IMR-90 (cell line): Measurements from ENCODE around the gene FBRSL1. TPM values are rescaled to one million over a fixed set of nuclear protein-coding genes. Genes with fewer than 3 reads are reported as not detected.

ENCODE experiments used
- ATAC-seq: fragments of 200-7000 bp; cut with Tn5 transposase; 2 replicates; pipeline ENCODE4 v1.9.1; 2020; ENCODE audit warnings: low read depth, mild to moderate bottlenecking, moderate library complexity
- BruUV-seq: library from RNA; stranded (reverse); fragments of 400-500 nt; replicated peaks from 2 replicates; lab custom pipeline; 2021; lab: Mats Ljungman, UMichigan
- CTCF ChIA-PET: fragments of 300-600 bp; formaldehyde crosslinking; extraction: SDS; loops from one replicate; lab custom pipeline; 2021; ENCODE audit warnings: antibody characterized with exemption; lab: Yijun Ruan, JAX
- POLR2A ChIA-PET: fragments of 300-600 bp; sonication (Branson Sonifier 250); formaldehyde crosslinking; loops from one replicate; lab custom pipeline; 2022; ENCODE audit warnings: antibody characterized with exemption; ENCODE audit not compliant: unreplicated experiment; lab: Charles Lee
- DNase-seq: peaks from one replicate; pipeline ENCODE4 v3.0.0; 2013
- H2AFZ ChIP-seq: replicated peaks from 2 replicates; pipeline ENCODE3; 2013; ENCODE audit warnings: low read length, mild to moderate bottlenecking; ENCODE audit not compliant: poor library complexity
- H2AK5ac ChIP-seq: 2 replicates; pipeline ENCODE4 v1.6.1; 2013; ENCODE audit warnings: low read depth, low read length, inconsistent platforms
- H2AK9ac ChIP-seq: replicated peaks from 2 replicates; pipeline ENCODE3; 2013; ENCODE audit warnings: mild to moderate bottlenecking, low read depth, low read length, moderate library complexity; ENCODE audit not compliant: poor library complexity
- H2BK120ac ChIP-seq: 2 replicates; pipeline ENCODE4 v1.6.1; 2013; ENCODE audit warnings: low read depth, low read length, inconsistent platforms
- H2BK15ac ChIP-seq: 3 replicates; pipeline ENCODE4 v1.6.1; 2013; ENCODE audit warnings: low read depth, low read length, inconsistent platforms
- H2BK20ac ChIP-seq: 2 replicates; pipeline ENCODE4 v1.6.1; 2013; ENCODE audit warnings: low read depth, mild to moderate bottlenecking, inconsistent platforms, low read length, moderate library complexity
- H2BK5ac ChIP-seq: 2 replicates; pipeline ENCODE4 v1.6.1; 2013; ENCODE audit warnings: mild to moderate bottlenecking, low read depth, low read length, inconsistent platforms; ENCODE audit not compliant: poor library complexity, severe bottlenecking
- H3K14ac ChIP-seq: replicated peaks from 2 replicates; pipeline ENCODE4 v1.6.1; 2013; ENCODE audit warnings: low read depth, low read length, inconsistent platforms
- H3K18ac ChIP-seq: 2 replicates; pipeline ENCODE4 v1.6.1; 2013; ENCODE audit warnings: low read depth, low read length, control low read depth
- H3K23ac ChIP-seq: 2 replicates; pipeline ENCODE4 v1.6.1; 2013; ENCODE audit warnings: low read depth, low read length, inconsistent platforms
- H3K27ac ChIP-seq: 2 replicates; pipeline ENCODE4 v1.5.1; 2013; ENCODE audit warnings: mild to moderate bottlenecking, control low read depth, low read length; ENCODE audit not compliant: insufficient read depth
- H3K27me3 ChIP-seq: 2 replicates; pipeline ENCODE4 v1.6.1; 2013; ENCODE audit warnings: low read length; ENCODE audit not compliant: control insufficient read depth, insufficient read depth
- H3K36me3 ChIP-seq: 2 replicates; pipeline ENCODE4 v1.6.1; 2013; ENCODE audit warnings: low read length, mixed read lengths; ENCODE audit not compliant: control insufficient read depth, insufficient read depth
- H3K4ac ChIP-seq: 2 replicates; pipeline ENCODE4 v1.6.1; 2013; ENCODE audit warnings: low read depth, low read length, inconsistent platforms
- H3K4me1 ChIP-seq: 2 replicates; pipeline ENCODE4 v1.6.1; 2013; ENCODE audit warnings: low read length, mixed read lengths; ENCODE audit not compliant: control insufficient read depth, insufficient read depth
- H3K4me2 ChIP-seq: 2 replicates; pipeline ENCODE4 v1.6.1; 2013; ENCODE audit warnings: low read depth, mild to moderate bottlenecking, control low read depth, low read length, moderate library complexity
- H3K4me3 ChIP-seq: 2 replicates; pipeline ENCODE4 v1.5.1; 2013; ENCODE audit warnings: low read depth, mild to moderate bottlenecking, control low read depth, low read length, moderate library complexity; ENCODE audit not compliant: insufficient read depth
- H3K56ac ChIP-seq: 2 replicates; pipeline ENCODE4 v1.6.1; 2013; ENCODE audit warnings: low read length, inconsistent platforms; ENCODE audit not compliant: insufficient read depth; ENCODE audit errors: extremely low read depth
- H3K79me1 ChIP-seq, 2 experiments: 2 replicates each; pipeline ENCODE4 v1.6.1; 2013; ENCODE audit warnings: low read length in 2 of 2, inconsistent platforms in 1 of 2, low read depth in 1 of 2
- H3K9ac ChIP-seq: 2 replicates; pipeline ENCODE4 v1.6.1; 2013; ENCODE audit warnings: low read depth, low read length, control low read depth
- H3K9me1 ChIP-seq: 2 replicates; pipeline ENCODE4 v1.6.1; 2013; ENCODE audit warnings: low read length, inconsistent platforms; ENCODE audit not compliant: insufficient read depth
- H3K9me3 ChIP-seq: 2 replicates; pipeline ENCODE4 v1.6.1; 2013; ENCODE audit warnings: low read length; ENCODE audit not compliant: control insufficient read depth, insufficient read depth
- H4K20me1 ChIP-seq: 2 replicates; pipeline ENCODE4 v1.6.1; 2013; ENCODE audit warnings: low read length, inconsistent platforms; ENCODE audit not compliant: insufficient read depth
- H4K5ac ChIP-seq: 2 replicates; pipeline ENCODE4 v1.6.1; 2013; ENCODE audit warnings: mild to moderate bottlenecking, low read depth, low read length, control low read depth
- H4K8ac ChIP-seq, 2 experiments: 2 replicates each; pipeline ENCODE4 v1.6.1; 2013; ENCODE audit warnings: low read depth in 2 of 2, low read length in 2 of 2, control low read depth in 1 of 2, inconsistent platforms in 1 of 2
- H4K91ac ChIP-seq: 2 replicates; pipeline ENCODE4 v1.6.1; 2013; ENCODE audit warnings: low read depth, low read length, inconsistent platforms; ENCODE audit not compliant: insufficient read depth
- CEBPB ChIP-seq: IDR thresholded peaks from 2 replicates; pipeline ENCODE4 v1.6.1; 2012; ENCODE audit warnings: low read depth, low read length, improper control_type of control experiment
- CHD1 ChIP-seq: IDR thresholded peaks from 2 replicates; pipeline ENCODE4 v1.6.1; 2012; ENCODE audit warnings: low read depth, low read length, improper control_type of control experiment
- ELK1 ChIP-seq: fragments of 150-350 bp; IDR thresholded peaks from 2 replicates; pipeline ENCODE4 v1.6.1; 2016; ENCODE audit warnings: low read depth, mild to moderate bottlenecking, low read length, moderate library complexity, borderline replicate concordance
- FOS ChIP-seq: fragments of 150-350 bp; IDR thresholded peaks from 2 replicates; pipeline ENCODE4 v1.6.1; 2016; ENCODE audit warnings: low read depth, low read length
- MAFK ChIP-seq: IDR thresholded peaks from 2 replicates; pipeline ENCODE4 v1.6.1; 2012; ENCODE audit warnings: low read depth, low read length, improper control_type of control experiment
- MAZ ChIP-seq: IDR thresholded peaks from 2 replicates; pipeline ENCODE4 v1.6.1; 2012; ENCODE audit warnings: low read depth, mild to moderate bottlenecking, low read length, improper control_type of control experiment, moderate library complexity, borderline replicate concordance
- NFE2L2 ChIP-seq: fragments of 150-350 bp; IDR thresholded peaks from 2 replicates; pipeline ENCODE4 v1.6.1; 2016; ENCODE audit warnings: low read depth, mild to moderate bottlenecking, low read length
- POLR2A ChIP-seq: IDR thresholded peaks from 2 replicates; pipeline ENCODE4 v1.6.1; 2012; ENCODE audit warnings: mild to moderate bottlenecking, low read depth, low read length
- RAD21 ChIP-seq: IDR thresholded peaks from 2 replicates; pipeline ENCODE4 v1.6.1; 2012; ENCODE audit warnings: low read length, improper control_type of control experiment
- RCOR1 ChIP-seq: IDR thresholded peaks from 2 replicates; pipeline ENCODE4 v1.6.1; 2012; ENCODE audit warnings: mild to moderate bottlenecking, low read length, improper control_type of control experiment; ENCODE audit not compliant: insufficient replicate concordance
- RFX5 ChIP-seq: IDR thresholded peaks from 2 replicates; pipeline ENCODE4 v1.8.0; 2012; ENCODE audit warnings: low read depth, mild to moderate bottlenecking, low read length, moderate library complexity
- WGBS, 2 experiments: methylation state at CpG; one replicate each; pipeline versions ENCODE4 v1.1.5 to v1.1.7; 2013; ENCODE audit warnings: missing lambda C conversion rate in 2 of 2; ENCODE audit not compliant: insufficient read length in 1 of 2; ENCODE audit errors: extremely low coverage in 2 of 2; 5-methylcytosine and 5-hydroxymethylcytosine counted together
- dilution Hi-C: fragments of 300-500 bp; cut with HindIII; formaldehyde crosslinking; loops from one replicate; pipeline ENCODE4 v1.14.3; 2018; ENCODE audit warnings: low sequenced_read_pairs; ENCODE audit not compliant: unreplicated experiment
- in situ Hi-C: fragments of 300-500 bp; cut with MboI; formaldehyde crosslinking; loops from 3 replicates; pipeline ENCODE4 v1.14.3; 2019; ENCODE audit warnings: low sequenced_read_pairs, inconsistent platforms, mixed read lengths
- intact Hi-C: fragments of 100-400 bp; cut with micrococcal nuclease; formaldehyde crosslinking; loops from 2 replicates; pipeline ENCODE4 v1.10.0; 2022
- polyA plus RNA-seq, 3 experiments: library from polyadenylated mRNA; depleted of rRNA; stranded (reverse); fragments of >200 nt; gene quantifications; 2 replicates each; pipeline ENCODE4 v1.2.3, GENCODE V29; 2012; ENCODE audit warnings: low replicate concordance in 1 of 3
- total RNA-seq: library from RNA; depleted of rRNA; stranded (reverse); fragments of >200 nt; gene quantifications from 2 replicates; pipeline ENCODE4 v1.2.3, GENCODE V29; 2012

The FBRSL1 gene
- total and polyA plus RNA-seq, 2 of the 4 experiments (the other 2 are of a cell fraction): 0.36 to 10.8 TPM

- no peak overlapping the region for H3K27ac ChIP-seq
- no peak overlapping the region for H2AK5ac ChIP-seq
- peaks cover 42% of the 10 kb centered on the region for H4K20me1 ChIP-seq
- H4K8ac ChIP-seq: no peak overlapping the region
- no peak overlapping the region for H3K4ac ChIP-seq
- H2BK15ac ChIP-seq: no peak overlapping the region
- H3K9me1 ChIP-seq: no peaks in the 10 kb centered on the region
- no peaks in the 10 kb centered on the region for H3K9me3 ChIP-seq
- H2BK5ac ChIP-seq: no peak overlapping the region
- H4K91ac ChIP-seq: no peak overlapping the region
- whole genome bisulfite sequencing, 2 experiments: 80% methylated on average over 15 of the region's 16 CpGs; no CpG with 5 or more reads in 1 of the 2 experiments
- POLR2A ChIA-PET: no interaction called here
- no peak overlapping the region for H2AFZ ChIP-seq
- no peak overlapping the region for H3K56ac ChIP-seq
- peaks cover 2% of the 10 kb centered on the region; the same call in 1 of the 2 replicates for H3K36me3 ChIP-seq
- H3K14ac ChIP-seq: no peak overlapping the region
- in situ Hi-C loops: no loop called here
- no peaks in the 10 kb centered on the region for H3K27me3 ChIP-seq
- BruUV-seq: no TSS peak
- H3K4me1 ChIP-seq: no peaks in the 10 kb centered on the region
- intact Hi-C loops: loop anchor here (1.0 kb wide), 1 partner anchor 370 kb away; no protein-coding TSS in a partner anchor
- H2BK120ac ChIP-seq: no peak overlapping the region
- H2AK9ac ChIP-seq: no peak overlapping the region
- no peak overlapping the region for H3K23ac ChIP-seq
- no peak overlapping the region for H3K4me3 ChIP-seq
- H3K18ac ChIP-seq: no peak overlapping the region
- dilution Hi-C loops: no loop called here
- no peak overlapping the region for H2BK20ac ChIP-seq
- no peak overlapping the region for H4K5ac ChIP-seq
- ATAC-seq (peak; percentile 46), DNase-seq (peak; percentile 43)
- CTCF ChIA-PET: no interaction called here
- no peak overlapping the region for H3K9ac ChIP-seq
- peaks cover 1 to 10% of the 10 kb centered on the region in 2 experiments; a peak in 3 of 4 replicates for H3K79me1 ChIP-seq
- H3K4me2 ChIP-seq: no peak overlapping the region
- TF ChIP-seq RAD21 (no peak), FOS (no peak), ELK1 (no peak), RFX5 (no peak), MAZ (no peak), RCOR1 (no peak), NFE2L2 (no peak), CEBPB (no peak), POLR2A (no peak), MAFK (no peak), CHD1 (no peak)
Observed at GRCh38 chr12:132524405-132524804, 34.5 kb downstream of the FBRSL1 start.
